ENCODE results near the gene NTN4. TPM values are rescaled to one million over a fixed set of nuclear protein-coding genes. Genes with fewer than 3 reads are reported as not detected.

Gene NTN4
- total RNA-seq, 1 donor = 135 TPM

GRCh38 chr12:95608252-95609033, 182.1 kb downstream of the NTN4 start:
- H3K4me3 ChIP-seq (ENCODE audit: low read depth, low read length) = no peak overlapping the region
- peak; percentile 30 for DNase-seq (ENCODE audit: low read depth)
- no peak for TF ChIP-seq CTCF (IDR thresholded peaks at IDR 0.05; ENCODE audit: insufficient read depth, low read depth, low read length)

Small RNAs within 50 kb of the gene (small RNA-seq; reads per million reads assigned to genes)
- gene RF00019 (not detected), gene RNU6-247P (not detected)

Other genes starting within 250 kb of the NTN4 start
- 3.9 and 5.2 TPM in 2 replicates for gene USP44, start 239.3 kb downstream of the NTN4 start, total RNA-seq
- gene SNRPF, start 68.2 kb upstream of the NTN4 start, total RNA-seq = 7.7 and 13.4 TPM in 2 replicates
- not detected in 2 replicates for gene CCDC38, start 151.8 kb upstream of the NTN4 start, total RNA-seq
- not detected in 2 replicates for gene AMDHD1, start 152.6 kb upstream of the NTN4 start, total RNA-seq
- not detected in 2 replicates for gene HAL, start 205.6 kb upstream of the NTN4 start, total RNA-seq
- 58.6 and 79.9 TPM in 2 replicates for gene LTA4H, start 244.8 kb upstream of the NTN4 start, total RNA-seq

All from fibroblast of villous mesenchyme (primary cell).